Progenitor cell of endocrine pancreas (in vitro differentiated cells): Measurements from ENCODE around the gene RASGRP3. TPM values are rescaled to one million over a fixed set of nuclear protein-coding genes. Genes with fewer than 3 reads are reported as not detected.

Experiments
- DNase-seq: peaks from one replicate; pipeline ENCODE4 v3.0.0; 2021; ENCODE audit warnings: low spot score; ENCODE audit not compliant: unreplicated experiment
- H3K27ac Mint-ChIP-seq: 2 replicates; pipeline ENCODE4 v1.8.0; 2021; ENCODE audit warnings: mild to moderate bottlenecking, moderate library complexity, mixed read lengths
- H3K27me3 Mint-ChIP-seq: 2 replicates; pipeline ENCODE4 v1.8.0; 2021; ENCODE audit warnings: mixed read lengths
- H3K36me3 Mint-ChIP-seq: 2 replicates; pipeline ENCODE4 v1.8.0; 2022; ENCODE audit warnings: mixed read lengths; ENCODE audit not compliant: insufficient read depth
- H3K4me1 Mint-ChIP-seq: 2 replicates; pipeline ENCODE4 v1.8.0; 2021; ENCODE audit warnings: low read depth, mixed read lengths
- H3K4me3 Mint-ChIP-seq: 2 replicates; pipeline ENCODE4 v1.8.0; 2021; ENCODE audit warnings: low read depth, mild to moderate bottlenecking, moderate library complexity, mixed read lengths
- H3K9me3 Mint-ChIP-seq: 2 replicates; pipeline ENCODE4 v1.8.0; 2021; ENCODE audit warnings: low read depth, mixed read lengths
- total RNA-seq: library from RNA; stranded (reverse); gene quantifications from 2 replicates; pipeline ENCODE4 v1.2.1, GENCODE V29; 2021
- TF ChIP-seq, protein P1 (sequence below): fragments of 200-600 bp; sonication (generic); IDR thresholded peaks from one replicate; pipeline ENCODE4 v1.5.0; 2021; ENCODE audit warnings: antibody characterized with exemption, mild to moderate bottlenecking; ENCODE audit not compliant: unreplicated experiment

The RASGRP3 gene
- total RNA-seq, 1 donor from 2014 or later: not detected

- Mint-ChIP-seq H3K4me1 (peaks cover 18% of the 10 kb centered on the region), H3K27ac (peak overlapping the region; percentile 92), H3K36me3 (no peaks in the 10 kb centered on the region), H3K4me3 (peak overlapping the region; percentile 63), H3K27me3 (peaks cover 83% of the 10 kb centered on the region), H3K9me3 (no peaks in the 10 kb centered on the region)
- DNase-seq: peak; percentile 50
- TF ChIP-seq, protein P1, sequence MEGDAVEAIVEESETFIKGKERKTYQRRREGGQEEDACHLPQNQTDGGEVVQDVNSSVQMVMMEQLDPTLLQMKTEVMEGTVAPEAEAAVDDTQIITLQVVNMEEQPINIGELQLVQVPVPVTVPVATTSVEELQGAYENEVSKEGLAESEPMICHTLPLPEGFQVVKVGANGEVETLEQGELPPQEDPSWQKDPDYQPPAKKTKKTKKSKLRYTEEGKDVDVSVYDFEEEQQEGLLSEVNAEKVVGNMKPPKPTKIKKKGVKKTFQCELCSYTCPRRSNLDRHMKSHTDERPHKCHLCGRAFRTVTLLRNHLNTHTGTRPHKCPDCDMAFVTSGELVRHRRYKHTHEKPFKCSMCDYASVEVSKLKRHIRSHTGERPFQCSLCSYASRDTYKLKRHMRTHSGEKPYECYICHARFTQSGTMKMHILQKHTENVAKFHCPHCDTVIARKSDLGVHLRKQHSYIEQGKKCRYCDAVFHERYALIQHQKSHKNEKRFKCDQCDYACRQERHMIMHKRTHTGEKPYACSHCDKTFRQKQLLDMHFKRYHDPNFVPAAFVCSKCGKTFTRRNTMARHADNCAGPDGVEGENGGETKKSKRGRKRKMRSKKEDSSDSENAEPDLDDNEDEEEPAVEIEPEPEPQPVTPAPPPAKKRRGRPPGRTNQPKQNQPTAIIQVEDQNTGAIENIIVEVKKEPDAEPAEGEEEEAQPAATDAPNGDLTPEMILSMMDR: peak; percentile 76
Observed at GRCh38 chr2:33475224-33476130, 972 bp upstream of the RASGRP3 start.

GRCh38 chr2:33476793-33477190, 343 bp downstream of the RASGRP3 start:
- peak overlapping the region; percentile 63 for H3K4me3 Mint-ChIP-seq
- DNase-seq: no peak
- TF ChIP-seq, protein P1: no peak
- H3K36me3 Mint-ChIP-seq: no peaks in the 10 kb centered on the region
- peaks cover 81% of the 10 kb centered on the region for H3K27me3 Mint-ChIP-seq
- no peaks in the 10 kb centered on the region for H3K9me3 Mint-ChIP-seq
- peak overlapping the region; percentile 92 for H3K27ac Mint-ChIP-seq
- peaks cover 18% of the 10 kb centered on the region for H3K4me1 Mint-ChIP-seq

DNA sequence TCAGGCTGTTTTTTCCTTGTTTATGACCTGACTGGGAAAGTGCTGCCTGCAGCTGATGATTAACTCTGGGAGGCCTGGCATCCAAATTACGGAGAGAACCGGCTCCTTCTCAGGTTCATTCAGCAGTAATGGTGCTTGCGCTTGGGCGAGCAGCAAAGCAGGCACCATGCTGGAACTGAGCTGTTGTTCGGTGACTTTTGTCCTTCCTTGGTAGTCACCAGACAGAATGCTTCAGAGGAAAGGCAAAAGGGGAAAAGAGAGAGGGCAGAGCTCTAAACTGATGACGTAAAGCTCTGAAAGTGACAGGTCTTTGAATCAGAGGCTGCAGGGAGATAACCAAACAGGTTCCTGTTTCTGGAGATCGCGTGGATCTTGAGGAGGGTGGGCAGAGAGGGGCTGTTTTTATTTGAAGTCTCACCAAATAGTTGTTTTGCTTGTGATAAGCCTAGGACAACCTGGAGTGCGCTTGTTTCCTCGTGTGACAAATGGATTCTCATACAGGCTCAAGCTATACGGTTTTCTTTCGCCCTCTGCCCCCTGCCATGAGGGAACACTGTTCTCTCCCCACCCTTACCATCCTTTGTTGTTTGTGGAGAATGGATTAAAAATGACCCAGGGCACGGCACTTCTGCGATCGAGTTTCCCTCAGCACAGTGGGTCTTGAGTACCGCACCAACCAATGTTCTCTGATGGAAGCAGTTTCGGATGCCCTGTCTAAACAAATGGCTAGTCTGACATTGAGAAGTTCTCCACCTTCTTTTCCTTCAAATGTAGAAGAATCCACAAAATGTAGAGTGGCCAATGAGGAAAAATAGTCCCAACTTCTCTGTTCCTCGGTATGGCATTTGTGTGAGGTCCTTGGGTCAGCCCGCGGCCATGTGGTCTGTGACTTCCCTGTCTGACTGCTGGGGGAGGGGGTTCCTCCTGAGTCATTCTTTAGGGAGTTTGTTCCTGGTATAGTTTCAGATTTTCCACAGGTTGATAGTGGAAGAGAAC, 1.3 kb downstream of the RASGRP3 start:
- Mint-ChIP-seq H3K9me3 (no peaks in the 10 kb centered on the region), H3K4me3 (peak overlapping the region; percentile 6)
- TF ChIP-seq, protein P1: no peak

DNA sequence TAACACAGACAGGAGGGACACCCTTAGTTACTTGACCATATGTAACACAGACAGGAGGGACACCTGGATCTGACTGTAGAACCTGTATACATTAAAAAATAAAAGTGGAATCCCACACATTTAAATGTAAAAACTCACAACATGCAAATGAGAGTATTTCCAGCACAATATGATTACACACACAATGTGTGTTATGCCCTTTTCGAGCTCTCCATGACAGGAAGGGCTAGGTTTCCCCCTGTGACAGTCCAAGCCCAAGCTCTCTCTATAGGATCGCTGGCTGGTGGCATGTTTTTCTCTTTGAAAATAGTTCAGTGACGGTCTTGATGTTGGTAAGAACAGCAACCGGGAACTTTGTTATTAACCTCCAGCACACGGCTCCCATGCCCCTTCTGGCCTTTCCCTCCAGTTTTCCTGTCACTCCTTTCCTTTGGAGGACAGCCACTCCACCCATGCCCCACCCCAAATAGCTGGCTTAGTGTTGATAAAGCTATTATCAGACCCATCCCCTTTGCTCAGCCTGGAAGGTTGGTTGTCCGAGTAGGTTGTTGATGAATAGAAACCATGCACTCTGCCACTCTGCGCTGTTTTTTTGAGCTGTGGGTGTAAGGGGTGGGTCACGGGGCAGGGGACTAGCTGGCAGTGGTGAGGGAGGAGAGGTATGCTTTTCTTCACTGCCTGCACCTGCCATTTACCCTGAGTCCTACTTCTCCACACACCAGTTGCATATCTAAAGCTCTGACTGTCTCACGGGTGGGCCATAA, 2.7 kb downstream of the RASGRP3 start:
- Mint-ChIP-seq H3K4me1 (peaks cover 18% of the 10 kb centered on the region), H3K27me3 (peaks cover 71% of the 10 kb centered on the region), H3K36me3 (no peaks in the 10 kb centered on the region), H3K4me3 (no peak overlapping the region), H3K9me3 (no peaks in the 10 kb centered on the region), H3K27ac (no peak overlapping the region)
- TF ChIP-seq, protein P1: no peak
- no peak for DNase-seq

More for the DNA sequence above, 1.3 kb downstream of the RASGRP3 start:
- Mint-ChIP-seq H3K27ac (peak overlapping the region; percentile 16), H3K4me1 (peaks cover 18% of the 10 kb centered on the region), H3K27me3 (peaks cover 78% of the 10 kb centered on the region), H3K36me3 (no peaks in the 10 kb centered on the region)
- DNase-seq: no peak
